8988T (cell line): ENCODE data around the gene CCDC18.
"Not testable (repeated sequence)": the region's sequence is repeated elsewhere in the genome, so short reads cannot be mapped to it uniquely, and the experiment has no call there.

ENCODE experiments used
- DNase-seq: peaks from one replicate; pipeline ENCODE4 v3.0.0; 2011

Gene CCDC18

GRCh38 chr1:93180723-93181613 is at the start of gene CCDC18:
CCDC18 (plus strand) TSS chr1:93180724; CDS start chr1:93183362, 2,638 bp downstream.
- no peak for DNase-seq

GRCh38 chr1:93132638-93133037 is 47.9 kb upstream of the CCDC18 start:
- DNase-seq, result no peak

- DNase-seq, result no peak
Observed at GRCh38 chr1:93136445-93136844, 44.1 kb upstream of the CCDC18 start.

- DNase-seq, result no peak
Observed at GRCh38 chr1:93137604-93138292, 42.8 kb upstream of the CCDC18 start.

GRCh38 chr1:93140106-93140505 is 40.4 kb upstream of the CCDC18 start:
- DNase-seq, result no peak

GRCh38 chr1:93142161-93142560 is 38.4 kb upstream of the CCDC18 start:
- DNase-seq, result no peak

- no peak for DNase-seq
Observed at GRCh38 chr1:93143136-93143535, 37.4 kb upstream of the CCDC18 start.

- no peak for DNase-seq
Observed at GRCh38 chr1:93143769-93144168, 36.8 kb upstream of the CCDC18 start.

- no peak for DNase-seq
Observed at GRCh38 chr1:93148001-93148400, 32.5 kb upstream of the CCDC18 start.

GRCh38 chr1:93150729-93151128 is 29.8 kb upstream of the CCDC18 start:
- DNase-seq, result no peak

GRCh38 chr1:93151474-93151873 is 29.1 kb upstream of the CCDC18 start:
- DNase-seq, result no peak

- no peak for DNase-seq
Observed at GRCh38 chr1:93152835-93153234, 27.7 kb upstream of the CCDC18 start.

GRCh38 chr1:93154898-93155297 is 25.6 kb upstream of the CCDC18 start:
- no peak for DNase-seq

- no peak for DNase-seq
Observed at GRCh38 chr1:93155335-93155734, 25.2 kb upstream of the CCDC18 start.

GRCh38 chr1:93159337-93159736 is 21.2 kb upstream of the CCDC18 start:
- DNase-seq, result no peak

- not testable (repeated sequence) for DNase-seq
Observed at GRCh38 chr1:93163314-93163713, 17.2 kb upstream of the CCDC18 start.

GRCh38 chr1:93164816-93165215 is 15.7 kb upstream of the CCDC18 start:
- no peak for DNase-seq

- not testable (repeated sequence) for DNase-seq
Observed at GRCh38 chr1:93165895-93166294, 14.6 kb upstream of the CCDC18 start.

- DNase-seq, result no peak
Observed at GRCh38 chr1:93167006-93167405, 13.5 kb upstream of the CCDC18 start.

GRCh38 chr1:93170141-93170678 is 10.3 kb upstream of the CCDC18 start:
- DNase-seq, result not testable (repeated sequence)

- no peak for DNase-seq
Observed at GRCh38 chr1:93171549-93172034, 8.9 kb upstream of the CCDC18 start.

GRCh38 chr1:93172778-93173177 is 7.7 kb upstream of the CCDC18 start:
- no peak for DNase-seq

GRCh38 chr1:93174638-93175037 is 5.9 kb upstream of the CCDC18 start:
- not testable (repeated sequence) for DNase-seq

- DNase-seq, result no peak
Observed at GRCh38 chr1:93177991-93178390, 2.5 kb upstream of the CCDC18 start.
